PFSK-1 (cell line): ENCODE measurements around the gene SLC24A3.

ENCODE experiments used
- FOXP2 ChIP-seq: optimal IDR thresholded peaks from 2 replicates; pipeline ENCODE3; 2011; ENCODE audit warnings: borderline replicate concordance, control low read depth, inconsistent platforms; ENCODE audit not compliant: insufficient read depth; ENCODE audit errors: extremely low read length, extremely low read depth
- POLR2AphosphoS5 ChIP-seq: IDR thresholded peaks from 2 replicates; pipeline ENCODE4 v1.6.1; 2012; ENCODE audit warnings: low read depth, mild to moderate bottlenecking, control low read depth, low read length, moderate library complexity
- SIN3A ChIP-seq: IDR thresholded peaks from 2 replicates; pipeline ENCODE4 v1.6.1; 2012; ENCODE audit warnings: mild to moderate bottlenecking, low read length, moderate library complexity, borderline replicate concordance; ENCODE audit not compliant: insufficient read depth
- TAF1 ChIP-seq: IDR thresholded peaks from 2 replicates; pipeline ENCODE4 v1.6.1; 2012; ENCODE audit warnings: low read length, control low read depth, borderline replicate concordance; ENCODE audit not compliant: insufficient read depth
- TF ChIP-seq, protein P1 (sequence below), 2 experiments: IDR thresholded peaks; 2 replicates each; pipeline versions ENCODE4 v1.6.1 to v1.8.0; 2011 to 2012; ENCODE audit warnings: low read depth in 2 of 2, low read length in 2 of 2, control low read depth in 1 of 2, inconsistent platforms in 1 of 2, mild to moderate bottlenecking in 1 of 2, moderate library complexity in 1 of 2; ENCODE audit not compliant: insufficient read depth in 1 of 2

SLC24A3 gene

GRCh38 chr20:19387251-19387650 lies 174.8 kb downstream of the SLC24A3 start:
- TF ChIP-seq SIN3A (no peak), POLR2AphosphoS5 (no peak), FOXP2 (no peak)

DNA sequence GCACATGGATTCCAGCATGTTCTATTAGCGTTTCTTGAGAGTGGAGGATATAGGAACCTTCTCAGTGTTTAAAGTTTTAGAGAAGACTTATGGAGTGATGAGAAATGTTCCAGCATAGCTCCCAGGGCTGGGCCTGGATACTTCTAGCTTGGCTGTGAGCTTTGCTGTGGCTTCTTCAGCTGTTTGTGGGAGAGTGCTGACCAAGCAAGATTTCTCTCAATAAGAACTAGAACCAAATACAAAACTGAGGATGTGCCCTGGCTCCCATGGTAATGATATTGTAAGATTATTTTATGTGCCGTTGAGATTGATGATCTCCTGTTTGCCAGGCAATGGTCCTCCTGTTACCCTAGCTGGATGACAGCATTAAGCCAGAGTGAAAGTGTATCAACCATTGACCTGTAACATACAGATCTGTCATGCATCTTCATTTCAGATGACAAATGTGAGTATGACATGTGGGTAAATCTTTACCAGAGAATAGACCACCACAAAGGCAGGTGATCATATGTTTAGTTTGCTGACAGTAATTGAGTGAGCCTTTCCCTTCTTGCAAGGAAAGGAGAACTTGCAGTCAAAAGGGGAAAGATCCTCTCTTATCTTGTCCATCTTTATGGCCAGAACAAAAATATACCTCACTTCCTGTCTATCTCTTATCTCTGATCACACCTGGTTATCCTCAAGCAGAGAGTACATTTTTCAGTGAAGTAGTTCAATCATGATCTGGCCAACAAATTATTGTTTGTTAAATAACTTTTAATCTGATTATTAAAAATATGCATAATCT lies 180.1 kb downstream of the SLC24A3 start:
- TF ChIP-seq SIN3A (no peak), FOXP2 (no peak), POLR2AphosphoS5 (no peak), TAF1 (no peak)
- TF ChIP-seq, protein P1, sequence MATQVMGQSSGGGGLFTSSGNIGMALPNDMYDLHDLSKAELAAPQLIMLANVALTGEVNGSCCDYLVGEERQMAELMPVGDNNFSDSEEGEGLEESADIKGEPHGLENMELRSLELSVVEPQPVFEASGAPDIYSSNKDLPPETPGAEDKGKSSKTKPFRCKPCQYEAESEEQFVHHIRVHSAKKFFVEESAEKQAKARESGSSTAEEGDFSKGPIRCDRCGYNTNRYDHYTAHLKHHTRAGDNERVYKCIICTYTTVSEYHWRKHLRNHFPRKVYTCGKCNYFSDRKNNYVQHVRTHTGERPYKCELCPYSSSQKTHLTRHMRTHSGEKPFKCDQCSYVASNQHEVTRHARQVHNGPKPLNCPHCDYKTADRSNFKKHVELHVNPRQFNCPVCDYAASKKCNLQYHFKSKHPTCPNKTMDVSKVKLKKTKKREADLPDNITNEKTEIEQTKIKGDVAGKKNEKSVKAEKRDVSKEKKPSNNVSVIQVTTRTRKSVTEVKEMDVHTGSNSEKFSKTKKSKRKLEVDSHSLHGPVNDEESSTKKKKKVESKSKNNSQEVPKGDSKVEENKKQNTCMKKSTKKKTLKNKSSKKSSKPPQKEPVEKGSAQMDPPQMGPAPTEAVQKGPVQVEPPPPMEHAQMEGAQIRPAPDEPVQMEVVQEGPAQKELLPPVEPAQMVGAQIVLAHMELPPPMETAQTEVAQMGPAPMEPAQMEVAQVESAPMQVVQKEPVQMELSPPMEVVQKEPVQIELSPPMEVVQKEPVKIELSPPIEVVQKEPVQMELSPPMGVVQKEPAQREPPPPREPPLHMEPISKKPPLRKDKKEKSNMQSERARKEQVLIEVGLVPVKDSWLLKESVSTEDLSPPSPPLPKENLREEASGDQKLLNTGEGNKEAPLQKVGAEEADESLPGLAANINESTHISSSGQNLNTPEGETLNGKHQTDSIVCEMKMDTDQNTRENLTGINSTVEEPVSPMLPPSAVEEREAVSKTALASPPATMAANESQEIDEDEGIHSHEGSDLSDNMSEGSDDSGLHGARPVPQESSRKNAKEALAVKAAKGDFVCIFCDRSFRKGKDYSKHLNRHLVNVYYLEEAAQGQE (IDR thresholded peaks at IDR 0.05; ENCODE audit: insufficient read depth in 1 of 2, low read depth in 2 of 2, low read length in 2 of 2), result no peak

DNA sequence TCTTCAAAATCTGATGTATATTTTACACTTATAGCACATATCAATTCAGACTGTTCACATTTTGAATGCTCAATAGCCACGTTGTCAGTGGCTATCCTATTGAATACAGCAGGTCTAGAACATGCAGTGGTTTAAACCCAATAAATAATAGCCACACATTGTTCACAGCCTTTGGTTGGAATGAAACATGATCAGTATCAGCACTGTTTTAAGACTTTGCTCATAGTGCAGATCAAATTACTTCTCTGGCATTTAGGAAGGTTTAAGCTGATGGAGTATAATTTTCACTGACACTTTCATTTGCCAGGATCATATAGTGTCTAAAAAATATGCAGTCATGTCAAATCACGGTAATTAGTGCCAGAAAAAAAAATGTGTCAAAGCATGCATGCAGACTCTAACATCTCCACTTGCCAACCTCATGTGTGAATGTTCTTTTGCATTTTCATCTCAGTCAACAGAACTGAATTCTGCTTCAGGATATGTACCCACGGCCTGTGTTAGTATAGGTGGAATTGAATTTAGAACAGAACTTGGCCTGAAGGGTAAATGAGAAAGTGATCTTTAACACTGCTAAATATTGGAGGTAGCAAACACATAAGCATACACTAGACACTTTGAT lies 184.1 kb downstream of the SLC24A3 start:
- no peak for TF ChIP-seq TAF1
- TF ChIP-seq FOXP2, result no peak
- TF ChIP-seq SIN3A, result no peak
- TF ChIP-seq POLR2AphosphoS5, result no peak
- TF ChIP-seq, protein P1 (IDR thresholded peaks at IDR 0.05; ENCODE audit: insufficient read depth in 1 of 2, low read depth in 2 of 2, low read length in 2 of 2), result no peak

- TF ChIP-seq SIN3A (no peak), FOXP2 (no peak), TAF1 (no peak), POLR2AphosphoS5 (no peak)
- TF ChIP-seq, protein P1 (IDR thresholded peaks at IDR 0.05; ENCODE audit: insufficient read depth in 1 of 2, low read depth in 2 of 2, low read length in 2 of 2), result no peak
These were observed 184.8 kb downstream of the SLC24A3 start for GRCh38 chr20:19397226-19397625.

- no peak for TF ChIP-seq POLR2AphosphoS5
- no peak for TF ChIP-seq TAF1
- no peak for TF ChIP-seq SIN3A
- TF ChIP-seq, protein P1 (IDR thresholded peaks at IDR 0.05; ENCODE audit: insufficient read depth in 1 of 2, low read depth in 2 of 2, low read length in 2 of 2), result no peak
- TF ChIP-seq FOXP2, result no peak
These were observed 185.2 kb downstream of the SLC24A3 start for GRCh38 chr20:19397666-19398065.
